Measurements from ENCODE around the gene TMEM203.

Gene TMEM203

GRCh38 chr9:137181680-137182079, 23.8 kb downstream of the TMEM203 start:
- DNase-seq (ENCODE audit: low read depth, low spot score) = no peak

GRCh38 chr9:137180491-137180890, 25.0 kb downstream of the TMEM203 start:
- DNase-seq (ENCODE audit: low read depth, low spot score) = no peak

GRCh38 chr9:137179761-137180160, 25.7 kb downstream of the TMEM203 start:
- no peak for DNase-seq (ENCODE audit: low read depth, low spot score)

- DNase-seq (ENCODE audit: low read depth, low spot score) = no peak
Observed at GRCh38 chr9:137178939-137179630, 26.4 kb downstream of the TMEM203 start.

GRCh38 chr9:137178201-137178938, 27.1 kb downstream of the TMEM203 start:
- DNase-seq (ENCODE audit: low read depth, low spot score) = no peak

- DNase-seq (ENCODE audit: low read depth, low spot score) = no peak
Observed at GRCh38 chr9:137176302-137177182, 28.9 kb downstream of the TMEM203 start.

- no peak for DNase-seq (ENCODE audit: low read depth, low spot score)
Observed at GRCh38 chr9:137175345-137175961, 30.0 kb downstream of the TMEM203 start.

- DNase-seq (ENCODE audit: low read depth, low spot score) = no peak
Observed at GRCh38 chr9:137174722-137175293, 30.6 kb downstream of the TMEM203 start.

- no peak for DNase-seq (ENCODE audit: low read depth, low spot score)
Observed at GRCh38 chr9:137173796-137174664, 31.4 kb downstream of the TMEM203 start.

GRCh38 chr9:137172901-137173795, 32.3 kb downstream of the TMEM203 start:
- DNase-seq (ENCODE audit: low read depth, low spot score) = no peak

- no peak for DNase-seq (ENCODE audit: low read depth, low spot score)
Observed at GRCh38 chr9:137171149-137171900, 34.1 kb downstream of the TMEM203 start.

GRCh38 chr9:137170486-137171148, 34.8 kb downstream of the TMEM203 start:
- DNase-seq (ENCODE audit: low read depth, low spot score) = no peak

GRCh38 chr9:137169896-137170358, 35.5 kb downstream of the TMEM203 start, which contains the start of gene LRRC26:
TSS of gene LRRC26 (minus strand) at chr9:137170051. CDS start at chr9:137169943, 108 bp downstream.
- DNase-seq (ENCODE audit: low read depth, low spot score) = no peak

GRCh38 chr9:137168904-137169856, 36.3 kb downstream of the TMEM203 start:
- no peak for DNase-seq (ENCODE audit: low read depth, low spot score)

- DNase-seq (ENCODE audit: low read depth, low spot score) = no peak
Observed at GRCh38 chr9:137168573-137168903, 36.9 kb downstream of the TMEM203 start.

GRCh38 chr9:137167747-137168572, 37.5 kb downstream of the TMEM203 start:
- no peak for DNase-seq (ENCODE audit: low read depth, low spot score)
